Measurements from ENCODE around the gene OR51I2.

GRCh38 chr11:5443835-5444393 is 5.2 kb upstream of the OR51I2 start:
- TF ChIP-seq MAX (IDR thresholded peaks at IDR 0.05) (no peak), TAF1 (IDR thresholded peaks at IDR 0.05; ENCODE audit: low read depth) (no peak), RAD21 (IDR thresholded peaks at IDR 0.05; ENCODE audit: low read depth) (no peak), ZBTB7A (IDR thresholded peaks at IDR 0.05; ENCODE audit: low read depth) (no peak), CREB1 (IDR thresholded peaks at IDR 0.05; ENCODE audit: low read depth) (no peak), TCF12 (IDR thresholded peaks at IDR 0.05; ENCODE audit: low read depth) (no peak), CEBPB (IDR thresholded peaks at IDR 0.05) (no peak), FOXM1 (IDR thresholded peaks at IDR 0.05; ENCODE audit: borderline replicate concordance, low read depth) (no peak), EP300 (IDR thresholded peaks at IDR 0.05; ENCODE audit: borderline replicate concordance) (no peak), USF1 (IDR thresholded peaks at IDR 0.05) (no peak), EGR1 (IDR thresholded peaks at IDR 0.05) (no peak)
